Heart left ventricle (tissue), 16 donors: Measurements from ENCODE around the gene HSPA12A. TPM values are rescaled to one million over a fixed set of nuclear protein-coding genes. Genes with fewer than 3 reads are reported as not detected.

ENCODE experiments used
- ATAC-seq, 4 donors: fragments of 200-7000 bp; cut with Tn5 transposase; one replicate each; pipeline ENCODE4 v1.9.1; 2020 to 2022; ENCODE audit warnings: moderate library complexity in 4 of 4, mild to moderate bottlenecking in 3 of 4, moderate number of reproducible peaks in 1 of 4
- DNase-seq, 5 donors: peaks; one replicate each; pipeline ENCODE4 v3.0.0-alpha.2; 2020
- H3K27ac ChIP-seq, 12 donors: fragments of 200-600 bp; sonication (generic) in 4 of 12; one replicate each; pipeline versions ENCODE4 v1.5.0 to v1.8.0; 2016 to 2022; ENCODE audit warnings: mild to moderate bottlenecking in 2 of 12
- H3K27me3 ChIP-seq, 9 donors: fragments of 200-600 bp; sonication (generic) in 2 of 9; one replicate each; pipeline versions ENCODE4 v1.5.1 to v1.8.0; 2016 to 2022; ENCODE audit warnings: mild to moderate bottlenecking in 3 of 9
- H3K36me3 ChIP-seq, 9 donors: fragments of 200-600 bp; sonication (generic) in 2 of 9; one replicate each; pipeline versions ENCODE4 v1.5.0 to v1.8.0; 2018 to 2022; ENCODE audit warnings: mild to moderate bottlenecking in 2 of 9
- H3K4me1 ChIP-seq, 12 donors: fragments of 200-600 bp; sonication (generic) in 4 of 12; one replicate each; pipeline versions ENCODE4 v1.5.0 to v1.8.0; 2016 to 2022; ENCODE audit warnings: mild to moderate bottlenecking in 3 of 12
- H3K4me3 ChIP-seq, 12 donors: fragments of 200-600 bp; sonication (generic) in 4 of 12; one replicate each; pipeline versions ENCODE4 v1.5.0 to v1.8.0; 2017 to 2022; ENCODE audit warnings: mild to moderate bottlenecking in 9 of 12, moderate library complexity in 4 of 12
- H3K9me3 ChIP-seq, 12 donors: fragments of 200-600 bp; sonication (generic) in 4 of 12; one replicate each; pipeline versions ENCODE4 v1.5.0 to v1.8.0; 2016 to 2022; ENCODE audit warnings: mild to moderate bottlenecking in 1 of 12
- CTCF ChIP-seq, 12 donors: fragments of 200-600 bp; sonication (generic) in 4 of 12; IDR thresholded peaks; one replicate each; pipeline versions ENCODE4 v1.5.0 to v1.8.0; 2018 to 2022; ENCODE audit warnings: antibody characterized with exemption in 12 of 12, mild to moderate bottlenecking in 5 of 12
- POLR2A ChIP-seq, 2 donors: fragments of 450-650 bp; IDR thresholded peaks; one replicate each; pipeline ENCODE4 v1.6.1; 2017; ENCODE audit warnings: antibody characterized with exemption in 2 of 2, mild to moderate bottlenecking in 2 of 2, moderate library complexity in 2 of 2
- WGBS, 4 donors: extraction: QIAGEN DNeasy Blood & Tissue Kit in 2 of 4; methylation state at CpG; one replicate each; pipeline versions ENCODE4 v1.1.5 to v1.1.7; 2013 to 2018; 5-methylcytosine and 5-hydroxymethylcytosine counted together
- intact Hi-C, 10 donors: fragments of 100-400 bp; cut with DNase I; formaldehyde crosslinking; loops; one replicate each; pipeline versions ENCODE4 v1.11.1 to v1.14.2; 2022
- polyA plus RNA-seq, 2 donors: library from polyadenylated mRNA; stranded (reverse); fragments of 200-250 nt; gene quantifications; one replicate each; pipeline ENCODE4 v1.2.3, GENCODE V29; 2013
- total RNA-seq, 9 donors: library from RNA; depleted of rRNA in 2 of 9; stranded (reverse); fragments of >200 nt in 2 of 9; fragmentation: NEBNext Ultra II Directional in 3 of 9; extraction: Animal tissue kit (Norgen Biotek cat#: 25700) in 3 of 9; gene quantifications; one replicate each; pipeline versions ENCODE4 v1.1.0 to v1.2.4, GENCODE V29; 2016 to 2023
- donor health status: ischemic (EF 13 %, LVEDD 7.1; RV severe dilation, severe dysfunction).
- donor health status: healthy with polysubstance abuse.
- donor health status: DM: no; HTN: yes; CAD: no.
- donor health status: DM: no; HTN: no; CAD: no.
- donor health status: ischemic (EF 25% LVEDD 6.9; RV normal size, moderate dysfunction).
- donor health status: ischemic (EF 25% LVEDD 5.7; RV mildly dilated, moderate dysfunction).
- donor health status: healthy.
- donor health status: DM: yes; HTN: yes; CAD: no.
- donor health status: ischemic (EF 35%, LVEDD 5.7; RV mildly dilated, moderate dysfunction).
- donor health status: nonischemic (EF 11% LVEDD 7.7; RV severe dilation, severe dysfunction).
- donor health status: DM: yes; HTN: yes; CAD: no.
- donor health status: PGD.
- donor health status: ischemic (EF 29% LVEDD 5.4; RV normal size, mild dysfunction).
- donor health status: nonischemic (EF 23%, LVEDD 6.1; RV moderate dilation, normal function).

HSPA12A gene
- total and polyA plus RNA-seq, 11 donors: 4.7 to 17.0 (median 13.5) TPM

GRCh38 chr10:116766837-116767634, 24.7 kb upstream of the HSPA12A start:
- Histone ChIP-seq H3K27me3 (peaks cover 0 to 6% (median 0%) of the 10 kb centered on the region in 9 donors), H3K4me3 (no peak overlapping the region), H3K27ac (no peak overlapping the region), H3K4me1 (peaks cover 0 to 44% (median 10%) of the 10 kb centered on the region in 12 donors), H3K36me3 (no peaks in the 10 kb centered on the region), H3K9me3 (peaks cover 0 to 9% (median 0%) of the 10 kb centered on the region in 12 donors)
- intact Hi-C loops: no loop called here
- peak in 3 of 4 donors; percentile 24 to 48 (median 27) for ATAC-seq
- 39 to 49% (median 43%) methylated on average over 13 of the region's 13 CpGs for WGBS, 4 donors
- TF ChIP-seq POLR2A (IDR thresholded peaks at IDR 0.05): no peak
- no peak for TF ChIP-seq CTCF (IDR thresholded peaks at IDR 0.05)
- DNase-seq: peak in 2 of 5 donors; percentile 50 to 64

GRCh38 chr10:116766241-116766827, 24.0 kb upstream of the HSPA12A start:
- DNase-seq (peak in 1 of 5 donors; percentile 16), ATAC-seq (no peak)
- WGBS, 4 donors: 79 to 80% (median 79%) methylated on average over 5 of the region's 5 CpGs
- H3K27me3 ChIP-seq: peaks cover 0 to 6% (median 0%) of the 10 kb centered on the region in 9 donors
- H3K27ac ChIP-seq: no peak overlapping the region
- TF ChIP-seq CTCF (IDR thresholded peaks at IDR 0.05): no peak
- TF ChIP-seq POLR2A (IDR thresholded peaks at IDR 0.05): no peak
- H3K4me3 ChIP-seq: no peak overlapping the region
- H3K4me1 ChIP-seq: peaks cover 0 to 38% (median 10%) of the 10 kb centered on the region in 12 donors
- intact Hi-C loops: no loop called here
- no peaks in the 10 kb centered on the region for H3K36me3 ChIP-seq
- H3K9me3 ChIP-seq: peaks cover 0 to 9% (median 0%) of the 10 kb centered on the region in 12 donors

- Histone ChIP-seq H3K4me1 (peaks cover 0 to 32% (median 9%) of the 10 kb centered on the region in 12 donors), H3K36me3 (no peaks in the 10 kb centered on the region), H3K27ac (no peak overlapping the region), H3K9me3 (peaks cover 0 to 9% (median 0%) of the 10 kb centered on the region in 12 donors), H3K4me3 (no peak overlapping the region), H3K27me3 (peaks cover 0 to 6% (median 0%) of the 10 kb centered on the region in 9 donors)
- peak in 1 of 5 donors; percentile 10 for DNase-seq
- 75 to 77% (median 77%) methylated on average over 10 of the region's 10 CpGs for WGBS, 4 donors
- TF ChIP-seq CTCF (IDR thresholded peaks at IDR 0.05) (peak in 7 of 12 donors; percentile 6 to 32 (median 24)), POLR2A (IDR thresholded peaks at IDR 0.05) (no peak)
- intact Hi-C loops: no loop called here
- no peak for ATAC-seq
Measured at GRCh38 chr10:116765648-116766081, 23.3 kb upstream of the HSPA12A start.

GRCh38 chr10:116764979-116765378, 22.6 kb upstream of the HSPA12A start:
- DNase-seq (no peak), ATAC-seq (no peak)
- Histone ChIP-seq H3K4me1 (peaks cover 0 to 27% (median 8%) of the 10 kb centered on the region in 12 donors), H3K27me3 (peaks cover 0 to 6% (median 0%) of the 10 kb centered on the region in 9 donors), H3K36me3 (no peaks in the 10 kb centered on the region), H3K9me3 (peaks cover 0 to 9% (median 0%) of the 10 kb centered on the region in 12 donors), H3K4me3 (no peak overlapping the region), H3K27ac (no peak overlapping the region)
- intact Hi-C loops: no loop called here
- TF ChIP-seq CTCF (IDR thresholded peaks at IDR 0.05): no peak
- no peak for TF ChIP-seq POLR2A (IDR thresholded peaks at IDR 0.05)
